Mucosa of descending colon (tissue), 3 donors: ENCODE data around the gene CYB561A3. TPM values are rescaled to one million over a fixed set of nuclear protein-coding genes. Genes with fewer than 3 reads are reported as not detected.

Experiments used
- ATAC-seq: fragments of 200-7000 bp; cut with Tn5 transposase; one replicate; pipeline ENCODE4 v1.9.1; 2020; ENCODE audit warnings: mild to moderate bottlenecking, moderate library complexity
- DNase-seq, 3 donors: peaks; one replicate each; pipeline ENCODE4 v3.0.0-alpha.2; 2020
- H3K36me3 ChIP-seq: fragments of 200-600 bp; one replicate; pipeline ENCODE4 v1.8.0; 2021; ENCODE audit warnings: low read depth, mild to moderate bottlenecking
- H3K4me1 ChIP-seq: fragments of 200-600 bp; one replicate; pipeline ENCODE4 v1.8.0; 2021; ENCODE audit warnings: low read depth, mild to moderate bottlenecking
- H3K4me3 ChIP-seq: fragments of 200-600 bp; one replicate; pipeline ENCODE4 v1.8.0; 2021; ENCODE audit warnings: mild to moderate bottlenecking
- H3K9me3 ChIP-seq: fragments of 200-600 bp; one replicate; pipeline ENCODE4 v1.8.0; 2021; ENCODE audit warnings: mild to moderate bottlenecking
- intact Hi-C, 2 donors: fragments of 100-400 bp; cut with DNase I in 1 of 2; cut with micrococcal nuclease in 1 of 2; formaldehyde crosslinking; loops; one replicate each; pipeline versions ENCODE4 v1.11.0 to v1.11.1; 2022; cut with DNase I, micrococcal nuclease
- total RNA-seq, 3 donors: library from RNA; stranded (reverse); fragmentation: NEBNext Ultra II Directional in 2 of 3; extraction: Animal tissue kit (Norgen Biotek cat#: 25700) in 2 of 3; gene quantifications; one replicate each; pipeline versions ENCODE4 v1.2.1 to v1.2.4, GENCODE V29; 2021 to 2023
- TF ChIP-seq, protein P1 (sequence below): fragments of 200-600 bp; IDR thresholded peaks from one replicate; pipeline ENCODE4 v1.8.0; 2022; ENCODE audit warnings: antibody characterized with exemption, mild to moderate bottlenecking
- donor health status: DM: no; HTN: no; CAD: no; lungs with moderate emphysema.
- donor health status: DM: no; HTN: no; CAD: no.
- donor health status: DM: no; HTN: yes; CAD: no.

The CYB561A3 gene
- total RNA-seq, 3 donors from 2014 or later, result 65.0 to 91.0 (median 66.6) TPM

DNA sequence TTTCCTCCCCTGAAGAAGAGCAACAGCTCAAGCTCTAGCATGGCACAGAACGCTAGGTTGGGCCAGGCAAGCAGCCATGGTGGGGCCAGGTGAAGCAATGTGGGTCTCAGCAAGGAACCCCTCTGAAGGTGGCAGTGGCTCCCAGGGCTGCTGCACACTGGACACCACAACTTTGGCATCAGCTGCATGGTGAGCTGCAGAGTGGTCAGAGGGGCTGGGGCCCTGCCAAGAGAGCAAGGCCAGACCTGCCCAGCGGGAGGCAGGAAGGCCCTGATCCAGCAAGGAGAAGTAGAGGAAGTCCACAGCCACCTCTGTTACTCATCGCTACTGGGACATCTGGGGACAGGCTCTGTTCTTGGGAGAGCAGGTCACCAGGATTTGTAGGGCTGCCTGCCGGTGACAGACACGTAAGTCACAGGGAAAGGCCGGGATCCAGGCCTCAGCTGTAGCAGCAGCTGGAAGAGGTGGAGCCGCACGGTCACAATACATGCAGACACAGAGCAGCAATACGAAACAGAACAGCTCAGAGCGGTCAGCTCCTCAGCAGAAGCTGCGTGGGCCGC lies 12.4 kb downstream of the CYB561A3 start:
- Histone ChIP-seq H3K4me1 (peaks cover 6% of the 10 kb centered on the region), H3K36me3 (peaks cover 6% of the 10 kb centered on the region), H3K4me3 (no peak overlapping the region), H3K9me3 (no peaks in the 10 kb centered on the region)
- no peak for DNase-seq
- no peak for ATAC-seq
- intact Hi-C loops, result no loop called here
- TF ChIP-seq, protein P1, sequence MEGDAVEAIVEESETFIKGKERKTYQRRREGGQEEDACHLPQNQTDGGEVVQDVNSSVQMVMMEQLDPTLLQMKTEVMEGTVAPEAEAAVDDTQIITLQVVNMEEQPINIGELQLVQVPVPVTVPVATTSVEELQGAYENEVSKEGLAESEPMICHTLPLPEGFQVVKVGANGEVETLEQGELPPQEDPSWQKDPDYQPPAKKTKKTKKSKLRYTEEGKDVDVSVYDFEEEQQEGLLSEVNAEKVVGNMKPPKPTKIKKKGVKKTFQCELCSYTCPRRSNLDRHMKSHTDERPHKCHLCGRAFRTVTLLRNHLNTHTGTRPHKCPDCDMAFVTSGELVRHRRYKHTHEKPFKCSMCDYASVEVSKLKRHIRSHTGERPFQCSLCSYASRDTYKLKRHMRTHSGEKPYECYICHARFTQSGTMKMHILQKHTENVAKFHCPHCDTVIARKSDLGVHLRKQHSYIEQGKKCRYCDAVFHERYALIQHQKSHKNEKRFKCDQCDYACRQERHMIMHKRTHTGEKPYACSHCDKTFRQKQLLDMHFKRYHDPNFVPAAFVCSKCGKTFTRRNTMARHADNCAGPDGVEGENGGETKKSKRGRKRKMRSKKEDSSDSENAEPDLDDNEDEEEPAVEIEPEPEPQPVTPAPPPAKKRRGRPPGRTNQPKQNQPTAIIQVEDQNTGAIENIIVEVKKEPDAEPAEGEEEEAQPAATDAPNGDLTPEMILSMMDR, result no peak

DNA sequence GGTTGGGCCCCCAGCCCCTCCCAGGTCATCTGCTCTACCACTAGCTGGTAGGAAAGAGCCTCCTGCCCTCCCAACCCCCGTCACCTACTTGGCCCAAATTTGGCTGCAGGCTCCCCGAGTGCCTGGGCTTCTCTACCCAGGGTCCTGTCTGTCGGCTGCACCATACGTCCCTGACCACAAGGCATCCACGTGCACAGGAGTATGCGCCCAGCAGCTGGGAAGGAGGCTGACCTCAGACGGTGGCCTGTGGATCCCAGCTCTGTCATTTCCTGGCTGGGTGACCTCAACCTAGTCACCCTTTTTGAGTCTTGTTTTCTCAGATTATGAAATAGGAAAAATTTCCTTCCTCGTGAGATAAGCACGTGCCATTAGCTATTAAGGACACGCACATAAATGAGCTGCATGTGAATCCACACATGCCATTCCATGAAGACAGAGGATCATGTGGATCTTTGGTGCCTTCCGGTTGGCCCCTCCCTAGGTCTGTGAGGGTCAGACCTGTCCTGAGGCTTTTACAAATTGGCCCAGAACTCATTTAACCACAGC lies 13.7 kb downstream of the CYB561A3 start:
- Histone ChIP-seq H3K9me3 (no peaks in the 10 kb centered on the region), H3K4me1 (peaks cover 6% of the 10 kb centered on the region), H3K36me3 (peaks cover 6% of the 10 kb centered on the region), H3K4me3 (no peak overlapping the region)
- DNase-seq (no peak), ATAC-seq (no peak)
- TF ChIP-seq, protein P1, result no peak
- intact Hi-C loops, result no loop called here

DNA sequence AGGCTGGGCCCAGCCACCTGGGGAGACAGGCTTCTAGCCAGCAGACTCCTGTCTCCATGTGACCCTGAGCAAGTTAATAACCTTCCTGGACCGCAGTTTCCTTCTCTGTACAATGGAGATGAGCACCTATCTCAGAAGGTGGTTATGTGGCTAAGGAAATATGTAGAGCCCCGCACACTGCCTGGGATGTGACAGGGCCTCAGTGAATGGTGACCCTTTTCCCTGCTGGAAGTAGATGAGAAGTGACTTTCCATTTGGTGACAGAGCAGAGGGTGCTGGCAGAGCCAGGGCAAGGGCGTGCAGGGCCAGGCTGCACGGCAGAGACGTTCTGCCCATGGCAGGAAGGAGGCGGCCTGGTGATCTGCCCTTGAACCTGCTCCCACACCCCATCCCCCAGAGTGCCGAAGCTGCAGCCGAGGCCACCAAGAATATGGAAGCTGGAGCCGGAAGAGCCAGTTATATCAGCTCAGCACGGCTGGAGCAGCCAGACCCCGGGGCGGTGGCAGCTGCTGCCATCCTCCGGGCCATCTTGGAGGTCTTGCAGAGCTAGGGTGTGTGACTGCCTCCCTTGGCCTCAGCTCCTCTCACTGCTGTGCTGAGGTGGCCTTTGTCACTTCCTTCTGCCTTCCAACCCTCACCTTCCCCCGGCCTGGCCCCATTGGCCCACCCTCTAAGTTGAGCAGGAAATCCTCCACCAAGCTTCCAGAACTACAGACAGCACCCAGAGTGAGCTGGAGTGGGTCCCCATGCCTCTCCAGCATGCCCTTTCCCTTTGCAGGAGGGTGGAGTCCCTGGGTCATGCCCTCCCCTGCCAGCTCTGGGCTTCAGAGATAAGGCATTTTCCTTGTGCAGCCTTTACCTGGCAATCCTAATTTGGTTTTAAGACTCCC lies 15.5 kb downstream of the CYB561A3 start:
- TF ChIP-seq, protein P1, result no peak
- peak in 1 of 3 donors; percentile 59 for DNase-seq
- Histone ChIP-seq H3K36me3 (no peaks in the 10 kb centered on the region), H3K9me3 (no peaks in the 10 kb centered on the region), H3K4me1 (peaks cover 6% of the 10 kb centered on the region), H3K4me3 (no peak overlapping the region)
- peak; percentile 70 for ATAC-seq
- intact Hi-C loops, result no loop called here

DNA sequence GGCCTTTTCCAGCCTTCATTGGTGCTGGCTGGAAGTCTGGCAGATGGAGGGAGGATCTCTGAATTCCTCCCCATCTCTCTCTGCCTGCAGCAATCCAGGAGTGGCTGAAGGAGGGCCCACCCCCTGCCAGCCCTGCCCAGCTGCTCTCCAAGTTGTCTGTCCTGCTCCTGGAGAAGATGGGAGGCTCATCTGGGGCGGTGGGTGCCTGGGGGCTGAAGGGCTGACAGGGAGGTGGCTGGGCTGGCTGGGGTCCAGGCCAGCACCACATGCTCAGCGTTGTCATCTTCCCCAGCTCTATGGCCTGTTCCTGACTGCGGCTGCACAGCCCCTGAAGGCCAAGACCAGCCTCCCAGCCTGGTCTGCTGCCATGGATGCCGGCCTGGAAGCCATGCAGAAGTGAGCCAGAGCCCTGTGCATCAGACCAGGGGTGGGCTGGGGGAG lies 16.5 kb downstream of the CYB561A3 start:
- DNase-seq, result no peak
- H3K4me1 ChIP-seq, result peaks cover 6% of the 10 kb centered on the region
- intact Hi-C loops, result no loop called here
- no peak overlapping the region for H3K4me3 ChIP-seq
- no peak for ATAC-seq
- no peaks in the 10 kb centered on the region for H3K9me3 ChIP-seq
- H3K36me3 ChIP-seq, result no peaks in the 10 kb centered on the region
- TF ChIP-seq, protein P1, result no peak

DNA sequence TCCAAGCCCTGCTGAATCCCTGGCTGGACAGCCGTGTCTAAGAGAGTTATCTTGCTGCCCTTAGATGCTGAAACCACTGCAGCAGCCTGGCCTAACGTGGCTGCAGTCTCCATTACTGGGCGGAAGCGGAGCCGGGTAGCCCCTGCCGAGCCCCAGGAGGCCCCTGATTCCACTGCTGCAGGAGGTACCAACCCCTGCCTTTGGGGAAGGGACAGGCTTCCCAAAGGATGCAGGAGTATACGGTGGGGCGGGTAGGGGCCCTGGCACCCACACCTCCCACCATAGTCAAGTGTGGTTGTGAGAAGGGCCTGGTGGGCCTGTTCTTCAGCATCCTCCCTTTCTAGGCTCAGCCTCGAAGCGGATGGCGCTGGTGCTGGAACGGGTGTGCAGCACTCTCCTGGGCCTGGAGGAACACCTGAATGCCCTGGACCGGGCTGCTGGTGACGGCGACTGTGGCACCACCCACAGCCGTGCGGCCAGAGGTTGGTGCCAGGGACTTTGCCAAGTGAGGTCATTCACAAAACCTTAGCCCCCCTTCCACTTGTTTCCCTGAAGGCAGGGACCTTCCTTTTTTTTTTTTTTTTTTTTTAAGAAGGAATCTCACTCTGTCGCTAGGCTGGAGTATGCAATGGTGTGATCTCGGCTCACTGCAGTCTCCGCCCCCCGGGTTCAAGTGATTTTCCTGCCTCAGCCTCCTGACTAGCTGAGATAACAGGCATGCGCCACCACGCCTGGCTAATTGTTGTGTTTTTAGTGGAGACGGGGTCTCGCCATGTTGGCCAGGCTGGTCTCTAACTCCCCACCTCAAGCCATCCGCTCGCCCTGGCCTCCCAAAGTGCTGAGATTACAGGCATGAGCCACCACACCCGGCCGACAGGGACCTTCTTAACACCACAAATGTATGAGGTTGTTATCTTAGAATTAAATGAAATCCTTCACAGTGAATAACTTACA lies 17.6 kb downstream of the CYB561A3 start:
- TF ChIP-seq, protein P1, result no peak
- ATAC-seq (no peak), DNase-seq (no peak)
- peaks cover 6% of the 10 kb centered on the region for H3K4me1 ChIP-seq
- intact Hi-C loops, result no loop called here
- no peak overlapping the region for H3K4me3 ChIP-seq
- H3K9me3 ChIP-seq, result no peaks in the 10 kb centered on the region
- H3K36me3 ChIP-seq, result no peaks in the 10 kb centered on the region
